ENCODE data around the gene DSC3.

Gene DSC3

DNA sequence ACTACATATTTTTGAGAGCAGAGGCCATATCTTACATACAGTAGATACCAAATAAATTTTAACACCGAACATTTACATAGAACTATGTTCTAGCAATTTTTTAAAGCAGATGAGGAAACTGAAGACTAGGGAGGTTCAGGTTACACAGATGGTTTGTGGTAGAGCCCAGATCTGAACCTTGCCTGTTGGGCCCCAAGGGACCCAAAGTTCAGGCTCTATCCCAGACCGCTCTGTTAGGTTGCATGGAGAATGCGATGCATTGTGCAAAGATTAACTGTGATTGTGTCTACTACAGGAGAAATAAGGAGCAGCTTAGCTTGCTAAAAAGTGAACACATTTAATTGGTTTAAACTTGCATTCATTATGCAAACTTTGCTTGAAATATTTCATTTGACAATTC, 16.4 kb upstream of the DSC3 start:
- H3K27ac ChIP-seq (ENCODE audit: low read length): no peak overlapping the region
- peaks cover 0 to 3% of the 10 kb centered on the region in 2 donors for H3K4me1 ChIP-seq (ENCODE audit: control insufficient read depth in 1 of 2, insufficient read depth in 2 of 2, low read length in 2 of 2)
- H3K9me3 ChIP-seq (ENCODE audit: control insufficient read depth in 1 of 2, low read length in 2 of 2): no peaks in the 10 kb centered on the region
- no peaks in the 10 kb centered on the region for H3K27me3 ChIP-seq (ENCODE audit: low read depth, low read length)
- H3K36me3 ChIP-seq (ENCODE audit: control insufficient read depth in 1 of 2, insufficient read depth in 2 of 2, low read length in 2 of 2): no peaks in the 10 kb centered on the region
- H3K4me3 ChIP-seq (ENCODE audit: low read depth in 1 of 2, low read length in 2 of 2): no peak overlapping the region

DNA sequence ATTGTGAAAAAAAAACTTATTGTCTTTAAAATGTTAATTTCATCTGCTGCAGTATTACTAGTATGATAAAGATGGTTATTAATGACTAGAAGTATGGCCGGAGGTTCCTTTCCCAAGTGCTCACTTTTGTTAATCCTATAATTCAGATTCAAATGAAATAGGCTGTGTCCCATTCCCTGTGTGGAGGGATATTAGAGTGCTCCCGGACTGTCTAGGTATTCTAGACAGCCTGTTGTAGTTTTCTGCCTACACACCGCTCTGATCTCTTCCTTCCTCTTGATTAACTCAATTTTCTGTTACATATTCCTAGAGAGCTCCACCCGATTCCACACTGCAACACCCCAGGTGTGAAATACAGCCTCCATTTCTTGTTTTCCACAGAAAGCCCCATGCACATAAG, 15.4 kb upstream of the DSC3 start:
- Histone ChIP-seq H3K36me3 (ENCODE audit: control insufficient read depth in 1 of 2, insufficient read depth in 2 of 2, low read length in 2 of 2) (no peaks in the 10 kb centered on the region), H3K4me3 (ENCODE audit: low read depth in 1 of 2, low read length in 2 of 2) (no peak overlapping the region), H3K27ac (ENCODE audit: low read length) (no peak overlapping the region), H3K4me1 (ENCODE audit: control insufficient read depth in 1 of 2, insufficient read depth in 2 of 2, low read length in 2 of 2) (peaks cover 0 to 3% of the 10 kb centered on the region in 2 donors), H3K27me3 (ENCODE audit: low read depth, low read length) (no peaks in the 10 kb centered on the region), H3K9me3 (ENCODE audit: control insufficient read depth in 1 of 2, low read length in 2 of 2) (no peaks in the 10 kb centered on the region)

DNA sequence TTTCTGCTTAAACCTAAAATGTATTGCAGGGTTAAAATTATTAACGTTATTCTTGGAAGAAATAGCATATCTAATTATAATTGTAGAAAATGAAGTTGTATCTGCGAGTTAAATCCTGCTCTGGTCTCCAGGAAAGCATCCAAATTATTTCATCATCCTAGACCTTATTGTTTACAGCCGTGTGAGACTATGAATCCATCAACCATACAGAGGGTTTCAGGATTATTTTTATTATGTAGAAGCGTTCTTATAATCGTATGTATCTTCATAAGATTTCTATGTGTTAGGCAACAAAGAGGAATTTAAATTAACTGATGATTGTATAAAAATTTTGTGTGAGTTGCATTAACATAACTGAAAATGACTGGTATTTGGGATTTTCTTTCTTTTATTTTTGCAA, 14.5 kb upstream of the DSC3 start:
- H3K27ac ChIP-seq (ENCODE audit: low read length): no peak overlapping the region
- H3K9me3 ChIP-seq (ENCODE audit: control insufficient read depth in 1 of 2, low read length in 2 of 2): no peaks in the 10 kb centered on the region
- H3K36me3 ChIP-seq (ENCODE audit: control insufficient read depth in 1 of 2, insufficient read depth in 2 of 2, low read length in 2 of 2): no peaks in the 10 kb centered on the region
- H3K27me3 ChIP-seq (ENCODE audit: low read depth, low read length): no peaks in the 10 kb centered on the region
- no peak overlapping the region for H3K4me3 ChIP-seq (ENCODE audit: low read depth in 1 of 2, low read length in 2 of 2)
- H3K4me1 ChIP-seq (ENCODE audit: control insufficient read depth in 1 of 2, insufficient read depth in 2 of 2, low read length in 2 of 2): peaks cover 0 to 3% of the 10 kb centered on the region in 2 donors

DNA sequence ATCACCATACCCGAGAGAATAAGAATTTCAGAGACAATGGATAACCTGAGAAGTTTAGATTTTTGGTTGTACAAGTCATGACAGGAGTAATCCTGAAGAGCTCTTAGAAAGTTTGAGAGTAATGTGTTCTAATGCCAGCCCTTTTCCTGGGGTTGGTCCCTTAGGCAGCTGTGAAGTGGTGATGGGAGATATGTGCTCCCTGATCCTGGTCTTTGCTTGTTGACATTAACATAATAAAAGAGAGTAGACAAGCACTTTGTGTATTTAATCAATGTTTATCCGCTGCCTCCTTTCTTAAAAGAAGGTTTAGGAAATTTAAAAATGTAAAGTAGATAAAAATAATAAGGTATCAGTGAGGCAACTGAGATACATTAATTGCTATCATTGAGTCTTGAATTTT, 13.8 kb upstream of the DSC3 start:
- Histone ChIP-seq H3K27ac (ENCODE audit: low read length) (no peak overlapping the region), H3K4me3 (ENCODE audit: low read depth in 1 of 2, low read length in 2 of 2) (no peak overlapping the region), H3K36me3 (ENCODE audit: control insufficient read depth in 1 of 2, insufficient read depth in 2 of 2, low read length in 2 of 2) (no peaks in the 10 kb centered on the region), H3K4me1 (ENCODE audit: control insufficient read depth in 1 of 2, insufficient read depth in 2 of 2, low read length in 2 of 2) (peaks cover 0 to 3% of the 10 kb centered on the region in 2 donors), H3K27me3 (ENCODE audit: low read depth, low read length) (no peaks in the 10 kb centered on the region), H3K9me3 (ENCODE audit: control insufficient read depth in 1 of 2, low read length in 2 of 2) (no peaks in the 10 kb centered on the region)

DNA sequence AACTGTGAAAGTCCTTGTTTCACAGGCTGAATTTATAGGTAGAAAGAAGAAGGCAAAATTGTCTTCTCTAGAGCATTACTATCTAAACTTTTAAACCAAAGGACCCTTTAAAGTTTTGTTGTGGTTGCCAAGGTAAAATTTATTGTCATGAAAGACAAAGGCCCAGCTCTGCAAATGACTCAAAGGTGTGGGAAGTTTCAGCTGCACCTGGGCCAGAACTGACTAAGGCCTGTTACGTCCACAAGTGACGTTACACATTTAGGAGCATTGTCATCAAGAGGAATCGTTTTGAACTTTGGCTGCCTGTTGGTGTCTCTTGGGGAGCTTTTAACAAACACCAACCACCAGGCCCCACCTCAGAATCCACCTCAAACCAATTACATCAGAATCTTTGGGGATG, 8.1 kb upstream of the DSC3 start:
- Histone ChIP-seq H3K9me3 (ENCODE audit: control insufficient read depth in 1 of 2, low read length in 2 of 2) (no peaks in the 10 kb centered on the region), H3K27ac (ENCODE audit: low read length) (no peak overlapping the region), H3K4me3 (ENCODE audit: low read depth in 1 of 2, low read length in 2 of 2) (no peak overlapping the region), H3K27me3 (ENCODE audit: low read depth, low read length) (no peaks in the 10 kb centered on the region), H3K4me1 (ENCODE audit: control insufficient read depth in 1 of 2, insufficient read depth in 2 of 2, low read length in 2 of 2) (no peaks in the 10 kb centered on the region), H3K36me3 (ENCODE audit: control insufficient read depth in 1 of 2, insufficient read depth in 2 of 2, low read length in 2 of 2) (no peaks in the 10 kb centered on the region)

DNA sequence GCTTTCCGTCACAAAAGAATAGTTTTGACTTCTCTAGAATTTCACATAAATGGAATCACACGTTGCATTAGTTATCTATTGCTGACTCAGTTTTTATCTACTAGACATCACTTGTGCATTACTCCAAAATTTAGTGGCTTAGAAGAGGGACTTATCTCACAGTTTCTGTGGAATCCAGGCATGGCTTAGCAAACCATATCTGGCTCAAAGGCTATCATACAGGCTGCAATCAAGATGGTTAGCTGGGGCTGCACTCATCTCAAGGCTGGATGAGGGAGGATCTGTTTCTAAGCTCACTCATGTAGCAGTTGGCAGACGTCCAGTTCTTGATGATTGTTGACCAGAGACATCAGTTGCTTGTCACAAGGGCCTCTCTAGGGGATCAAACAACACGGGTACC, 6.6 kb upstream of the DSC3 start:
- Histone ChIP-seq H3K27ac (ENCODE audit: low read length) (no peak overlapping the region), H3K4me1 (ENCODE audit: control insufficient read depth in 1 of 2, insufficient read depth in 2 of 2, low read length in 2 of 2) (no peaks in the 10 kb centered on the region), H3K4me3 (ENCODE audit: low read depth in 1 of 2, low read length in 2 of 2) (no peak overlapping the region), H3K27me3 (ENCODE audit: low read depth, low read length) (peaks cover under 1% of the 10 kb centered on the region), H3K36me3 (ENCODE audit: control insufficient read depth in 1 of 2, insufficient read depth in 2 of 2, low read length in 2 of 2) (no peaks in the 10 kb centered on the region), H3K9me3 (ENCODE audit: control insufficient read depth in 1 of 2, low read length in 2 of 2) (peaks cover 0 to under 1% of the 10 kb centered on the region in 2 donors)

DNA sequence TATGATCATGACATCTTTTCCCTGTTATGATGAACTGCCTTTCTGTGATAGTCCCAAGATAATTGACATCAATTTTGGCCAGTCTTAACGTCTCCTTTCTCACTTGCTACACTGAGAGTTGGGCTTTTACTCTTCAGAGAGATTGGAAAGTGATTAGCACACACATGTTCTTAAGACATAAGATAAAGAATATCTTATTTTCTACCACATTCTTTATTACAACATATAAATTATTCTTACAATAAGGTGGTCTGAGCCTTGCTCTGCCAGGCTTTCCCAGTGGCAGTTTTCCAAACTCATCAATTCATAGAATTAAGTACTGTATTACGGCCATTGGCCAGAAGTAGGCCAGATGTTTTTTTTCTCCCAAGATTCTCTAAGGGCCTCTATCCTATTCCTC, 5.7 kb upstream of the DSC3 start:
- Histone ChIP-seq H3K4me3 (ENCODE audit: low read depth in 1 of 2, low read length in 2 of 2) (no peak overlapping the region), H3K27me3 (ENCODE audit: low read depth, low read length) (peaks cover 9% of the 10 kb centered on the region), H3K36me3 (ENCODE audit: control insufficient read depth in 1 of 2, insufficient read depth in 2 of 2, low read length in 2 of 2) (no peaks in the 10 kb centered on the region), H3K27ac (ENCODE audit: low read length) (no peak overlapping the region), H3K9me3 (ENCODE audit: control insufficient read depth in 1 of 2, low read length in 2 of 2) (peaks cover 0 to 4% of the 10 kb centered on the region in 2 donors), H3K4me1 (ENCODE audit: control insufficient read depth in 1 of 2, insufficient read depth in 2 of 2, low read length in 2 of 2) (no peaks in the 10 kb centered on the region)

DNA sequence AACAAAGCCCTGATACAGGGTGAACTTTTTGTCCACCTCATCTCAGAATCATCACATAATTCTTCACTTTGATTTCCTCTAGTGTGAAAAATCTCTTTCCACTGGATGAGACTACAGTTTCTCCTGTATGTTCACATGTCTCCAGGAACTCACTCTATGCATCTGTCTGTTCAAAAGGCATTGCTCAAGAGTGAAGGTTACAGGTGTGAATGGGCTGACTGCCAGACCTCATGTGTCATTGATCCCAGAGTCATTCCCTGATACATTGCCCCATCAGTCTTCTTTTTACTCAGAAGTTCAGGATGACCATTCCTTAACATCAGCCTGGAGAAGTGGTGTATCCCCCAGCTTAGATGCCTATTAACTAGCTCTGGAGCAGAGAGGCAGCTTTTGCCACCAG, 4.4 kb upstream of the DSC3 start:
- no peak overlapping the region for H3K27ac ChIP-seq (ENCODE audit: low read length)

DNA sequence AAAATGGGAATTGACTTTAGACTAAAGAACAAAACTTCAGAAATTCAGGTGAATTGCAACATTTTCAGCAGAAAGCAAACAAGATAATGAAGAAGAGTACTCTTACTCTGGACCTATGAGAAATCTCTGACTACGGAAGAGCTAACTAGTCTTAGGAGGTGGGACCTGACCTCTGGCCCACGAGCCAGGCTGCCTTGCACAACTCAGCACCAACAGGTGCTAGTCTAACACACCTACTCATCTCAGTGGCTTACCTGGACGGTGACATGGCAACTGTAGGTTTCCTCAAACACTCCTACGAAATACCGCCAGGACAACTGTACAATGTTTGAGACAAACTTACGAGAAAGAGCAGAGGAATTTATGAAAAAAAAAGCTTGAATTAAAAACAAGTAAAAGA, 3.1 kb upstream of the DSC3 start:
- H3K4me1 ChIP-seq (ENCODE audit: control insufficient read depth in 1 of 2, insufficient read depth in 2 of 2, low read length in 2 of 2): peaks cover 0 to 20% of the 10 kb centered on the region in 2 donors
- no peak overlapping the region for H3K4me3 ChIP-seq (ENCODE audit: low read depth in 1 of 2, low read length in 2 of 2)
- H3K36me3 ChIP-seq (ENCODE audit: control insufficient read depth in 1 of 2, insufficient read depth in 2 of 2, low read length in 2 of 2): no peaks in the 10 kb centered on the region
- peaks cover 0 to 4% of the 10 kb centered on the region in 2 donors for H3K9me3 ChIP-seq (ENCODE audit: control insufficient read depth in 1 of 2, low read length in 2 of 2)
- H3K27ac ChIP-seq (ENCODE audit: low read length): no peak overlapping the region
- H3K27me3 ChIP-seq (ENCODE audit: low read depth, low read length): peaks cover 29% of the 10 kb centered on the region

More for the DNA sequence above, 4.4 kb upstream of the DSC3 start:
- Histone ChIP-seq H3K4me3 (ENCODE audit: low read depth in 1 of 2, low read length in 2 of 2) (no peak overlapping the region), H3K27me3 (ENCODE audit: low read depth, low read length) (peaks cover 16% of the 10 kb centered on the region), H3K4me1 (ENCODE audit: control insufficient read depth in 1 of 2, insufficient read depth in 2 of 2, low read length in 2 of 2) (peaks cover 0 to 12% of the 10 kb centered on the region in 2 donors), H3K36me3 (ENCODE audit: control insufficient read depth in 1 of 2, insufficient read depth in 2 of 2, low read length in 2 of 2) (no peaks in the 10 kb centered on the region), H3K9me3 (ENCODE audit: control insufficient read depth in 1 of 2, low read length in 2 of 2) (peaks cover 0 to 4% of the 10 kb centered on the region in 2 donors)

DNA sequence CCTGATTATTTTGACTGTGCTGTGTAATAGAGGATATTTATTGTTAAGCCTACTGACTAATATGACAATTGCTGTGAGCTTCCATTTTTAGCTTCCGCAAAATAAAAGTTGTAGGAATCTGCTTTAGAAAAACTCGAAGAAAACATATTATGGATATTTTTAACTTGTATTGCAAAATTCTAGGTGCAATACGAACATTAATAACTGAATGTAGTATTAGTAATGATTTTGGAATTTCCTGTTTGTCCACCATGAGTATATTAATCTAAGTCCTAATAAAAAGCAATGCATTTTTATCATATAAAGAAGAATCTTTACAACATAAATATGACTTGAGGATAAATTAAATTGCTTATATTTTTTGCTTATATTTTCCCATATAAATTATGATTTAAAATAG, 2.4 kb upstream of the DSC3 start:
- Histone ChIP-seq H3K36me3 (ENCODE audit: control insufficient read depth in 1 of 2, insufficient read depth in 2 of 2, low read length in 2 of 2) (no peaks in the 10 kb centered on the region), H3K27ac (ENCODE audit: low read length) (no peak overlapping the region), H3K27me3 (ENCODE audit: low read depth, low read length) (peaks cover 35% of the 10 kb centered on the region), H3K4me1 (ENCODE audit: control insufficient read depth in 1 of 2, insufficient read depth in 2 of 2, low read length in 2 of 2) (peaks cover 0 to 20% of the 10 kb centered on the region in 2 donors), H3K4me3 (ENCODE audit: low read depth in 1 of 2, low read length in 2 of 2) (no peak overlapping the region), H3K9me3 (ENCODE audit: control insufficient read depth in 1 of 2, low read length in 2 of 2) (peaks cover 0 to 4% of the 10 kb centered on the region in 2 donors)

DNA sequence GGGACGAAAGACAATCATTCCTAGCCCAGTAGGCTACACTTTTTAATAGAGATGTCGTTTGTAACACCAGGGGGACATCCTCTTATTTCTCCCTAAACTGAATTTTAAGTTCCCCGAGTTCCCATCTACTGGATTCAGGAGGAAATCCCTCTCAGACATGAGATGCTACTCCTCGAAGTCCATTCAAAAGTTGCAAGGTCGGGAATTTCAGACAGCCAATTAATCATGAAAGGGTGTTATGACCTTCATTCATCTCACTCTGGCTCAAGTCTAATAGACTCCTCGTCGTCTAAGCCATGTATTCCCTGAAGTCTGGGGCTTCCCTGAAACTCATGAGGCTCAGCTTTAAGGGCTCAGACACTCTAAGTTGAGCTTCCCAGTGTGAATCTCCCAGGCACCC, 1.2 kb upstream of the DSC3 start:
- Histone ChIP-seq H3K27me3 (ENCODE audit: low read depth, low read length) (peaks cover 44% of the 10 kb centered on the region), H3K36me3 (ENCODE audit: control insufficient read depth in 1 of 2, insufficient read depth in 2 of 2, low read length in 2 of 2) (no peaks in the 10 kb centered on the region), H3K4me3 (ENCODE audit: low read depth in 1 of 2, low read length in 2 of 2) (no peak overlapping the region), H3K4me1 (ENCODE audit: control insufficient read depth in 1 of 2, insufficient read depth in 2 of 2, low read length in 2 of 2) (peaks cover 0 to 20% of the 10 kb centered on the region in 2 donors), H3K9me3 (ENCODE audit: control insufficient read depth in 1 of 2, low read length in 2 of 2) (peaks cover 0 to 4% of the 10 kb centered on the region in 2 donors), H3K27ac (ENCODE audit: low read length) (no peak overlapping the region)

DNA sequence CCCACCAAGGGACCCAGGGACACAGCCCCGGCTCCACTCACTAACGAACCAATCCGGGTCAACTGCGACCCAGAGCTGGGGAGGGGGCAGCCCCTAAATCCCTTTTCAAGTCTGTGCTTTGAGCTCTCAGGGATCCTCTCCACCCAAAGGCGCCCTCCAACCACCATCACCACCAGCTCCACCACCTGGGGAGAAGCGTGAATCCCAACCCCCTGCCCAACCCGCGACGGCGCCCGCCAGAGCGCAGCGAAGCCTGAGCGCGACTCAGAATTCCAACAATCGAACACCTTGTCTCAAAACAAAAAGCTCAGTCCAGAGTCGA, 497 bp downstream of the DSC3 start:
- Histone ChIP-seq H3K4me1 (ENCODE audit: control insufficient read depth in 1 of 2, insufficient read depth in 2 of 2, low read length in 2 of 2) (peaks cover 0 to 20% of the 10 kb centered on the region in 2 donors), H3K4me3 (ENCODE audit: low read depth in 1 of 2, low read length in 2 of 2) (peak overlapping the region; percentile 33 to 68), H3K27me3 (ENCODE audit: low read depth, low read length) (peaks cover 44% of the 10 kb centered on the region), H3K27ac (ENCODE audit: low read length) (no peak overlapping the region), H3K9me3 (ENCODE audit: control insufficient read depth in 1 of 2, low read length in 2 of 2) (peaks cover 0 to 4% of the 10 kb centered on the region in 2 donors), H3K36me3 (ENCODE audit: control insufficient read depth in 1 of 2, insufficient read depth in 2 of 2, low read length in 2 of 2) (no peaks in the 10 kb centered on the region)
